Measurements from ENCODE around the gene MAVS. TPM values are rescaled to one million over a fixed set of nuclear protein-coding genes. Genes with fewer than 3 reads are reported as not detected.

Gene MAVS
- total and polyA plus RNA-seq, 8 donors = 25.4 to 38.7 (median 32.1) TPM

DNA sequence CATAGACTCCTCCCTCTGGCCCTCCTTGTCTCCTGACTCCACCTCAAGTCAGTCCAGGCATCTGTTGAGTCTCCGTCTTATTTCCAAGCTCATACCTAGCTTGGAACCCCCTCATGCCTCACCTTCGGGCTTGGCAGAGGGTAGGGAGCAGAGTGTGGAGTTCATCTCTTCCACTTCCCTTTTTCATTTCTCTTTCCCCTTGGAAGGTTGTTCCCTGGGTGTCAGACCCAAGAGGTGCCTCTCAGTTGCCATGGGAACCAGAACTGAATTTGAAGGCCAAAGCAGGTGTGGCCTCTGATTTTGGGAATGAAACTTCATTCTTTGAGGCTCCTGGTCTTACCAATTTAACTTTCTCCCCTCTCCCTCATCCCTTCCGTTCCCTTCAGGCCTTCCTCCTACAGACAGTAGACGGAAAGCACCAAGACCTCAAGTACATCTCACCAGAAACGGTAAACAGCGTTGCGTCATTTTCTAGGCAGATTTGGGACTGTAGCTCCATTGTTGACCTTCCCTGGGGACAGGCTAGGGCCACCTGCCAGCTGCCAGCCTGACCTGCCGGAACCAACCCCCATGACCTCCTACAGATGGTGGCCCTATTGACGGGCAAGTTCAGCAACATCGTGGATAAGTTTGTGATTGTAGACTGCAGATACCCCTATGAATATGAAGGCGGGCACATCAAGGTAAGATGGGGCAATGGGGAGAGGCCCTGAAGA, 44.0 kb upstream of the MAVS start:
- Histone ChIP-seq H3K27ac (peak overlapping the region; percentile 21 to 69), H3K27me3 (no peaks in the 10 kb centered on the region), H3K36me3 (peaks cover 0 to 82% of the 10 kb centered on the region in 2 donors), H3K4me3 (no peak overlapping the region), H3K9me3 (no peaks in the 10 kb centered on the region), H3K4me1 (peaks cover 74 to 99% of the 10 kb centered on the region in 2 donors)
- ATAC-seq (peak; percentile 6), DNase-seq (peak in 1 of 4 donors; percentile 55)
- TF ChIP-seq, protein P1, sequence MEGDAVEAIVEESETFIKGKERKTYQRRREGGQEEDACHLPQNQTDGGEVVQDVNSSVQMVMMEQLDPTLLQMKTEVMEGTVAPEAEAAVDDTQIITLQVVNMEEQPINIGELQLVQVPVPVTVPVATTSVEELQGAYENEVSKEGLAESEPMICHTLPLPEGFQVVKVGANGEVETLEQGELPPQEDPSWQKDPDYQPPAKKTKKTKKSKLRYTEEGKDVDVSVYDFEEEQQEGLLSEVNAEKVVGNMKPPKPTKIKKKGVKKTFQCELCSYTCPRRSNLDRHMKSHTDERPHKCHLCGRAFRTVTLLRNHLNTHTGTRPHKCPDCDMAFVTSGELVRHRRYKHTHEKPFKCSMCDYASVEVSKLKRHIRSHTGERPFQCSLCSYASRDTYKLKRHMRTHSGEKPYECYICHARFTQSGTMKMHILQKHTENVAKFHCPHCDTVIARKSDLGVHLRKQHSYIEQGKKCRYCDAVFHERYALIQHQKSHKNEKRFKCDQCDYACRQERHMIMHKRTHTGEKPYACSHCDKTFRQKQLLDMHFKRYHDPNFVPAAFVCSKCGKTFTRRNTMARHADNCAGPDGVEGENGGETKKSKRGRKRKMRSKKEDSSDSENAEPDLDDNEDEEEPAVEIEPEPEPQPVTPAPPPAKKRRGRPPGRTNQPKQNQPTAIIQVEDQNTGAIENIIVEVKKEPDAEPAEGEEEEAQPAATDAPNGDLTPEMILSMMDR (IDR thresholded peaks at IDR 0.05) = no peak
- intact Hi-C loops (cut with DNase I) = no loop called here

DNA sequence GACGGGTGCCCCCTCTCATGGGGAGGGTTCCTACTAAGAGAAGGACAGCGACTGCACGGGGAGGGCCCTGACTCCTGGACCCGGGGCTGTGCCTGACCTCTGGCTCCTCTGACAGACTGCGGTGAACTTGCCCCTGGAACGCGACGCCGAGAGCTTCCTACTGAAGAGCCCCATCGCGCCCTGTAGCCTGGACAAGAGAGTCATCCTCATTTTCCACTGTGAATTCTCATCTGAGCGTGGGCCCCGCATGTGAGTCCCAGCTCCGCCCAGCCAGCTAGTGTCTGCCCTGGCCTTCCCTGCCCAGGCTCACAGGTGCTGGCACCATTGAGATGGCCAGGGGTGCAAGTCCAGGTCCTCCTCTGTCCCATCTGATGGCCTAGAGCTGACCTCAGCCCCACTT, 43.3 kb upstream of the MAVS start:
- DNase-seq = peak in 1 of 4 donors; percentile 30
- intact Hi-C loops (cut with DNase I) = no loop called here
- H3K4me3 ChIP-seq = no peak overlapping the region
- H3K27ac ChIP-seq = peak overlapping the region; percentile 69 to 89
- no peaks in the 10 kb centered on the region for H3K9me3 ChIP-seq
- no peak for ATAC-seq
- H3K36me3 ChIP-seq = peaks cover 0 to 78% of the 10 kb centered on the region in 2 donors
- TF ChIP-seq, protein P1 (IDR thresholded peaks at IDR 0.05) = no peak
- no peaks in the 10 kb centered on the region for H3K27me3 ChIP-seq
- H3K4me1 ChIP-seq = peaks cover 74 to 99% of the 10 kb centered on the region in 2 donors

DNA sequence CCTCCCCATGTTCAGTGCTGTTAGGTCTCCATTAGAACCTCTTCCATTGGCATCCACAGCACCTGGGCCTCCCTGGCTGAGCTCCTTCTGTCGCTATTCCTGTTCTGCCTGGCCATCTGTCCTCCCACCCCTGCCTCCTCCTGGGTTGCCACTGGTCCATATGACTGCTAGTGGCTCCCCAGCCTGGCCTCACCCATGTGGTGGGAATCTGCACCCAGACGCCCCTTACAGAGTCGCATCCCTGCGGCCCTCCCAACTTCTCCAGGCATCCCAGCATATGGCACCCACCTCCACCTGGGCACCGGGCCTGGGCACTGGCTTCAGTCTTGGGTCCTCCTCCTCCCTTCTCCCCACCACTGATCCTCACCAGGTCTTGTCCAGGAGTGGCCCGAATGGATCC, 42.8 kb upstream of the MAVS start:
- peaks cover 74 to 99% of the 10 kb centered on the region in 2 donors for H3K4me1 ChIP-seq
- no peaks in the 10 kb centered on the region for H3K27me3 ChIP-seq
- no peak for ATAC-seq
- no peak overlapping the region for H3K4me3 ChIP-seq
- no peaks in the 10 kb centered on the region for H3K9me3 ChIP-seq
- intact Hi-C loops (cut with DNase I) = no loop called here
- DNase-seq = peak in 1 of 4 donors; percentile 32
- H3K27ac ChIP-seq = peak overlapping the region; percentile 69 to 89
- peaks cover 0 to 72% of the 10 kb centered on the region in 2 donors for H3K36me3 ChIP-seq
- TF ChIP-seq, protein P1 (IDR thresholded peaks at IDR 0.05) = no peak

DNA sequence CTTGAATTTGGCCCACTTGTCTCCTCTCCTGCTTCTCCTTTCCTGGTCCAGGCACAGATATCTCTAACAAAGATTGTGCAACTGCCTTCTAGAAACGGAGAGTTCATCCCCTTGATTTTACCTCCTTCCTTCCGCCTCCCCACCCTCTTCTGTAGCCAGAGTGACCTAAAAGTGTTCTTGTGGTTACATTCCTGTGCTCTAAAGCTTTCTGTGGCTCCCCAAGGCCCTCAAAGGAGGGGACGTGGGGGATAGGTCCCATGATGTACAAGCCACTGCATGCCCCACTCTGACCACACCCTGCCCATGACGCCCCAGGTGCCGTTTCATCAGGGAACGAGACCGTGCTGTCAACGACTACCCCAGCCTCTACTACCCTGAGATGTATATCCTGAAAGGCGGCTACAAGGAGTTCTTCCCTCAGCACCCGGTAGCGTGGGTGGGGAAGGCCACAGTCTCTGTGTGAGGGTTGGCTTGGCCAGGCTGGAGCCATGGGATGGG, 42.3 kb upstream of the MAVS start:
- H3K27me3 ChIP-seq = no peaks in the 10 kb centered on the region
- TF ChIP-seq, protein P1 (IDR thresholded peaks at IDR 0.05) = no peak
- intact Hi-C loops (cut with DNase I) = no loop called here
- H3K9me3 ChIP-seq = no peaks in the 10 kb centered on the region
- ATAC-seq (peak; percentile 21), DNase-seq (peak in 1 of 4 donors; percentile 66)
- H3K4me3 ChIP-seq = no peak overlapping the region
- H3K27ac ChIP-seq = peak overlapping the region; percentile 69 to 89
- peaks cover 69 to 95% of the 10 kb centered on the region in 2 donors for H3K4me1 ChIP-seq
- peaks cover 0 to 68% of the 10 kb centered on the region in 2 donors for H3K36me3 ChIP-seq

DNA sequence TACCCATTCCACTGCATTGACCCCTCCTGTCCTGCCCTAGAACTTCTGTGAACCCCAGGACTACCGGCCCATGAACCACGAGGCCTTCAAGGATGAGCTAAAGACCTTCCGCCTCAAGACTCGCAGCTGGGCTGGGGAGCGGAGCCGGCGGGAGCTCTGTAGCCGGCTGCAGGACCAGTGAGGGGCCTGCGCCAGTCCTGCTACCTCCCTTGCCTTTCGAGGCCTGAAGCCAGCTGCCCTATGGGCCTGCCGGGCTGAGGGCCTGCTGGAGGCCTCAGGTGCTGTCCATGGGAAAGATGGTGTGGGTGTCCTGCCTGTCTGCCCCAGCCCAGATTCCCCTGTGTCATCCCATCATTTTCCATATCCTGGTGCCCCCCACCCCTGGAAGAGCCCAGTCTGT, 41.9 kb upstream of the MAVS start:
- Histone ChIP-seq H3K36me3 (peaks cover 0 to 65% of the 10 kb centered on the region in 2 donors), H3K4me1 (peaks cover 67 to 95% of the 10 kb centered on the region in 2 donors), H3K27me3 (no peaks in the 10 kb centered on the region), H3K27ac (peak overlapping the region; percentile 69 to 89), H3K9me3 (no peaks in the 10 kb centered on the region), H3K4me3 (no peak overlapping the region)
- DNase-seq (peak in 1 of 4 donors; percentile 61), ATAC-seq (no peak)
- intact Hi-C loops (cut with DNase I) = no loop called here
- TF ChIP-seq, protein P1 (IDR thresholded peaks at IDR 0.05) = no peak

Data from left lung (tissue), 10 donors.